ENCODE measurements around the gene DOCK6.
A peak's percentile ranks its signal among the peaks of the same experiment; 100 is the strongest.

Gene DOCK6

DNA sequence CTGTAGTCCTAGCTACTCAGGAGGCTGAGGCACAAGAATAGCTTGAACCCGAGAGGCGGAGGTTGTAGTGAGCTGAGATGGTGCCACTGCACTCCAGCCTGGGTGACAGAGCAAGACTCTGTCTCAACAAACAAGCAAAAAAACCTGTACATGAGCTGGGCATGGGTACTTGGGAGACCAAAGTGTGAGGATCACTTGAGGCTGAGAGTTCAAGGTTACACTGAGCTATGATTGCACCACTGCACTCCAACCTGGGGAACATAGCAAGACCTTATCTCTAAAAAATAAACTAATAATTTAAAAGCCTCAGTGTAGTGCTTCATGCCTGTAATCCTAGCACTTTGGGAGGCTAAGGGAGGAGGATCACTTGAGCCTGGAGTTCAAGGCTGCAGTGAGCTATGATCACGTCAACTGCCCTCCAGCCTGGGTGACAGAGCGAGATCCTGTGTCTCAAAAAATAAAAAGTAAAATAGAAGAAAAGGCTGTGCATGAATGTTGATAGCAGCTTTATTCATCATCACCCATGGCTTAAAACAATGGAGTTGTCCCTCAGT, 12.3 kb upstream of the DOCK6 start:
- TF ChIP-seq, protein P1, sequence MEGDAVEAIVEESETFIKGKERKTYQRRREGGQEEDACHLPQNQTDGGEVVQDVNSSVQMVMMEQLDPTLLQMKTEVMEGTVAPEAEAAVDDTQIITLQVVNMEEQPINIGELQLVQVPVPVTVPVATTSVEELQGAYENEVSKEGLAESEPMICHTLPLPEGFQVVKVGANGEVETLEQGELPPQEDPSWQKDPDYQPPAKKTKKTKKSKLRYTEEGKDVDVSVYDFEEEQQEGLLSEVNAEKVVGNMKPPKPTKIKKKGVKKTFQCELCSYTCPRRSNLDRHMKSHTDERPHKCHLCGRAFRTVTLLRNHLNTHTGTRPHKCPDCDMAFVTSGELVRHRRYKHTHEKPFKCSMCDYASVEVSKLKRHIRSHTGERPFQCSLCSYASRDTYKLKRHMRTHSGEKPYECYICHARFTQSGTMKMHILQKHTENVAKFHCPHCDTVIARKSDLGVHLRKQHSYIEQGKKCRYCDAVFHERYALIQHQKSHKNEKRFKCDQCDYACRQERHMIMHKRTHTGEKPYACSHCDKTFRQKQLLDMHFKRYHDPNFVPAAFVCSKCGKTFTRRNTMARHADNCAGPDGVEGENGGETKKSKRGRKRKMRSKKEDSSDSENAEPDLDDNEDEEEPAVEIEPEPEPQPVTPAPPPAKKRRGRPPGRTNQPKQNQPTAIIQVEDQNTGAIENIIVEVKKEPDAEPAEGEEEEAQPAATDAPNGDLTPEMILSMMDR (conservative IDR thresholded peaks at IDR 0.05; ENCODE audit: control insufficient read depth, insufficient read depth, low read depth, low read length) = no peak
- H3K4me3 ChIP-seq (ENCODE audit: control insufficient read depth, low read depth, low read length) = no peak overlapping the region
- DNase-seq (ENCODE audit: low read depth) = no peak

DNA sequence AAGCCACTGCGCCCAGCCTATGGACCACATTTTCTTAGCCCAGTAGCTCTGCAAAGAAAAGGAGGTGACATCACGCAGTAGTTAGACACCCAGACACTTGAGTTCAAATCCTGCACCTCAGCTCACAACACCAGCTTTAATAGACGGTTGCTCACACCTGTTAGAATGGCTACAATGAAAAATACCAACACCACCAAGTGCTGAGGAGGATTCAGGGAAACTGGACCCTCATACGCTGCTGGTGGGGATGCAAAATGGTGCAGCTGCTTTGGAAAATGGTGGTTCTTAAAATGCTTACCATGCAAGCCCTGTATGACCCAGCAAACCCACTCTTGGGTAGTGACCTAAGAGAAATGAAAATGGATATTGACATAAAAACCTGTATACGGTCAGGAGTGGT, 11.7 kb upstream of the DOCK6 start:
- no peak overlapping the region for H3K4me3 ChIP-seq (ENCODE audit: control insufficient read depth, low read depth, low read length)
- TF ChIP-seq, protein P1 (conservative IDR thresholded peaks at IDR 0.05; ENCODE audit: control insufficient read depth, insufficient read depth, low read depth, low read length) = no peak
- no peak for DNase-seq (ENCODE audit: low read depth)

DNA sequence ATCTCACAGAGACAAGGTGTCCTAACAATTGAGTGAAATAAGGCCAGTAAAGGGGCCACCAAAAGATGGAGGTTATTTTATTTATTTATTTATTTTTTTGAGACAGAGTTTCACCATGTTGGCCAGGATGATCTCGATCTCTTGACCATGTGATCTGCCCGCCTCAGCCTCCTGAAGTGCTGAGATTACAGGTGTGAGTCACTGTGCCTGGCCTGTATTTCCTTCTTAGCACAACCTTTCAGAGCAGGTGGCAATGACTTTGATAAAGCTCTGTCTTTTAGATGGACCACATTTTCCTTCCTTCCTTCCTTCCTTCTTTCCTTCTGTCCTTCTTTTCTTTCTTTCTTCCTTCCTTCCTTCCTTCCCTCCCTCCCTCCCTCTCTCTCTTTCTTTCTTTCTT, 11.0 kb upstream of the DOCK6 start:
- no peak for DNase-seq (ENCODE audit: low read depth)
- TF ChIP-seq, protein P1 (conservative IDR thresholded peaks at IDR 0.05; ENCODE audit: control insufficient read depth, insufficient read depth, low read depth, low read length) = no peak
- H3K4me3 ChIP-seq (ENCODE audit: control insufficient read depth, low read depth, low read length) = no peak overlapping the region

DNA sequence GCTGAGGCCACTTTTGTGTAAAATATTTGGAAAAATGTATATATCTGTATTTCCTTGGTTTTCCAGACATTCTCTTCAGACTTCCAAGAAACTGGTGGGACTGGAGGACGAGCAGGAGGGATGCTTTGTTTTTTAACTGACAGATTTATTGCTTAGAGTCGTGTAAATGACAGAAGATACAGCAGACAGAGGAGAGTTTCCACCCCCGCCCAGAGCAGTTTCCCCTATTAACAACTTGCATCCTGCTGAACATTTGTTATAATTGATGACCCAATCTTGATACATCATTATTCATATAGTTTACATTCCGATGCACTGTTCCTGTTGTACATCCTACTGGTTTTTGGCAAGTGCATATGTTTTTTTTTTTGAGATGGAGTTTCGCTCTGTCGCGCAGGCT, 7.1 kb upstream of the DOCK6 start:
- peak; percentile 50 for DNase-seq (ENCODE audit: low read depth)
- no peak overlapping the region for H3K4me3 ChIP-seq (ENCODE audit: control insufficient read depth, low read depth, low read length)
- TF ChIP-seq, protein P1 (conservative IDR thresholded peaks at IDR 0.05; ENCODE audit: control insufficient read depth, insufficient read depth, low read depth, low read length) = no peak

DNA sequence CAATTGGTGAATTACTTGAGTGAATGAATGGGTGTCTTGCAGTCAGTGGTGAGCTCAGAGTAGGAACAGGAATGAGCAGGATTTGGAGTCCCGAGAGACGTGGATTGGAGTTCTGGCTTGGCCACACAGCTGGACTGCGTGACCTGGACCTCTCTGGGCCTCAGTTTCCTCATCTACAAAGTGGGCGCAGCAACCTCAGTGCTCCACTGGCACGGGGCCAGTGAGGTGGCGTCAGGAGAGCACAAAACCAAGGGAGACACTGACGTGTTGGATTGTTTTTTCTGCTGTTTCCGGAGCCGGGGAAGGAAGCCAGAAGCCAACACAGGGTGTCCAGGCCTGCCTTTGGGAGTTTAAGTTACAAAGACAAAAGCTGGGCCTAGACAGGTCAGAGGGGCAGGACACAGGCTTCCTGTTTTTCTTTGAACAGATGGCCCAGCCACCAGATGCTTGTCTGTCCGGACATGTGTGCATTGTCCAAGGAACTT, 6.5 kb upstream of the DOCK6 start:
- TF ChIP-seq, protein P1 (conservative IDR thresholded peaks at IDR 0.05; ENCODE audit: control insufficient read depth, insufficient read depth, low read depth, low read length) = no peak
- peak; percentile 78 for DNase-seq (ENCODE audit: low read depth)
- no peak overlapping the region for H3K4me3 ChIP-seq (ENCODE audit: control insufficient read depth, low read depth, low read length)

DNA sequence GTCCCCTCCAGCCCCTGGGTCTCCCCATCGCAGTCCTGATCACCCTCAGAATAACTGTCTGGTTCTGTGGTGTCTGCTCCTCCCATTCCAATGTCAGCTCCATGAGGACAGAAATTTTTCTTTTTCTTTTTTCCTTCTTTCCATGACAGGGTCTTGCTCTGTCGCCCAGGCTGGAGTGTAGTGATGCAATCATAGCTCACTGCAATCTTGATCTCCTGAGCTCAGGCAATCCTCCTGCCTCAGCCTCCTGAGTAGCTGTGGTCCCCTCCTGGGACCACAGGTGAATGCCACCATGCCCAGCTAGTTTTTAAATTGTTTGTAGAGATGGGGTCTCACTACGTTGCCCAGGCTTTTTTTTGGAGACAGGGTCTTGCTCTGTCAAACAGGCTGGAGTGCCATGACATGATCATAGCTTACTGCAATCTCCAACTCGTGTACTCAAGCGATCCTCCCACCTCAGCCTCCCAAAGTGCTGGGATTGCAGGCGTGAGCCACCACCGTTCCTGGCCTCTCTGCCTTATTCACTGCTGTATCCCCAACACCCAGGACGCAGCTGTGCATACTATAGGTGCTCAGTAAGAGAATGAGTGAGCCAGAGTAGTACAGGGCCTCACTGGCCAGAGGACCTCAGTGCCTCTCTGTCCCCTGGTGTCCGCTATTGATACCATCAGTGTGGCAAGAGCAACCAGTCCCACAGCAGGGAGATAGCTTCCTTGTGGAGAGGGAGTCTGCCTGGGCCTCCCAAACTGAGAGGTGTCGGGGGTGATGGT, 5.2 kb upstream of the DOCK6 start:
- TF ChIP-seq, protein P1 (conservative IDR thresholded peaks at IDR 0.05; ENCODE audit: control insufficient read depth, insufficient read depth, low read depth, low read length) = no peak

More for the DNA sequence above, 5.2 kb upstream of the DOCK6 start:
- no peak overlapping the region for H3K4me3 ChIP-seq (ENCODE audit: control insufficient read depth, low read depth, low read length)
- DNase-seq (ENCODE audit: low read depth) = no peak
